ENCODE data around the gene LTF.

LTF gene

GRCh38 chr3:46490338-46491084 is 25.8 kb upstream of the LTF start:
- H3K36me3 ChIP-seq (ENCODE audit: insufficient read depth, low read length) = no peaks in the 10 kb centered on the region
- H3K79me2 ChIP-seq (ENCODE audit: control insufficient read depth, insufficient read depth, low read length, unreplicated experiment) = no peaks in the 10 kb centered on the region
- H3K27me3 ChIP-seq (ENCODE audit: insufficient read depth, low read length) = no peaks in the 10 kb centered on the region
- H2AFZ ChIP-seq (ENCODE audit: low read length, unreplicated experiment) = peak overlapping the region; percentile 62
- peak overlapping the region; percentile 75 for H3K27ac ChIP-seq (ENCODE audit: low read depth, low read length)
- peaks cover 35% of the 10 kb centered on the region for H3K4me1 ChIP-seq (ENCODE audit: control insufficient read depth, insufficient read depth, low read length, unreplicated experiment)
- no peak overlapping the region for H3K4me3 ChIP-seq (ENCODE audit: low read depth, low read length)

- Histone ChIP-seq H3K4me1 (ENCODE audit: control insufficient read depth, insufficient read depth, low read length, unreplicated experiment) (peaks cover 35% of the 10 kb centered on the region), H3K79me2 (ENCODE audit: control insufficient read depth, insufficient read depth, low read length, unreplicated experiment) (no peaks in the 10 kb centered on the region), H2AFZ (ENCODE audit: low read length, unreplicated experiment) (no peak overlapping the region), H3K4me3 (ENCODE audit: low read depth, low read length) (no peak overlapping the region), H3K27ac (ENCODE audit: low read depth, low read length) (peak overlapping the region; percentile 75), H3K36me3 (ENCODE audit: insufficient read depth, low read length) (no peaks in the 10 kb centered on the region), H3K27me3 (ENCODE audit: insufficient read depth, low read length) (no peaks in the 10 kb centered on the region)
Observed at GRCh38 chr3:46489875-46490274, 25.2 kb upstream of the LTF start.

- Histone ChIP-seq H2AFZ (ENCODE audit: low read length, unreplicated experiment) (no peak overlapping the region), H3K79me2 (ENCODE audit: control insufficient read depth, insufficient read depth, low read length, unreplicated experiment) (no peaks in the 10 kb centered on the region), H3K4me3 (ENCODE audit: low read depth, low read length) (no peak overlapping the region), H3K36me3 (ENCODE audit: insufficient read depth, low read length) (no peaks in the 10 kb centered on the region), H3K27ac (ENCODE audit: low read depth, low read length) (peak overlapping the region; percentile 75), H3K4me1 (ENCODE audit: control insufficient read depth, insufficient read depth, low read length, unreplicated experiment) (peaks cover 35% of the 10 kb centered on the region), H3K27me3 (ENCODE audit: insufficient read depth, low read length) (no peaks in the 10 kb centered on the region)
Observed at GRCh38 chr3:46489381-46489780, 24.7 kb upstream of the LTF start.

GRCh38 chr3:46488735-46489361 is 24.1 kb upstream of the LTF start:
- H3K27ac ChIP-seq (ENCODE audit: low read depth, low read length) = no peak overlapping the region
- no peaks in the 10 kb centered on the region for H3K79me2 ChIP-seq (ENCODE audit: control insufficient read depth, insufficient read depth, low read length, unreplicated experiment)
- peaks cover 35% of the 10 kb centered on the region for H3K4me1 ChIP-seq (ENCODE audit: control insufficient read depth, insufficient read depth, low read length, unreplicated experiment)
- H3K36me3 ChIP-seq (ENCODE audit: insufficient read depth, low read length) = no peaks in the 10 kb centered on the region
- no peak overlapping the region for H2AFZ ChIP-seq (ENCODE audit: low read length, unreplicated experiment)
- H3K4me3 ChIP-seq (ENCODE audit: low read depth, low read length) = no peak overlapping the region
- H3K27me3 ChIP-seq (ENCODE audit: insufficient read depth, low read length) = no peaks in the 10 kb centered on the region

GRCh38 chr3:46485779-46486175 is 21.1 kb upstream of the LTF start:
- no peak overlapping the region for H2AFZ ChIP-seq (ENCODE audit: low read length, unreplicated experiment)

GRCh38 chr3:46484911-46485778 is 20.4 kb upstream of the LTF start:
- no peaks in the 10 kb centered on the region for H3K79me2 ChIP-seq (ENCODE audit: control insufficient read depth, insufficient read depth, low read length, unreplicated experiment)
- no peaks in the 10 kb centered on the region for H3K27me3 ChIP-seq (ENCODE audit: insufficient read depth, low read length)
- no peak overlapping the region for H2AFZ ChIP-seq (ENCODE audit: low read length, unreplicated experiment)
- H3K36me3 ChIP-seq (ENCODE audit: insufficient read depth, low read length) = no peaks in the 10 kb centered on the region
- H3K4me1 ChIP-seq (ENCODE audit: control insufficient read depth, insufficient read depth, low read length, unreplicated experiment) = peaks cover 14% of the 10 kb centered on the region
- no peak overlapping the region for H3K4me3 ChIP-seq (ENCODE audit: low read depth, low read length)
- no peak overlapping the region for H3K27ac ChIP-seq (ENCODE audit: low read depth, low read length)

More at GRCh38 chr3:46485779-46486175, 21.1 kb upstream of the LTF start:
- Histone ChIP-seq H3K27ac (ENCODE audit: low read depth, low read length) (no peak overlapping the region), H3K4me1 (ENCODE audit: control insufficient read depth, insufficient read depth, low read length, unreplicated experiment) (peaks cover 18% of the 10 kb centered on the region), H3K79me2 (ENCODE audit: control insufficient read depth, insufficient read depth, low read length, unreplicated experiment) (no peaks in the 10 kb centered on the region), H3K4me3 (ENCODE audit: low read depth, low read length) (no peak overlapping the region), H3K36me3 (ENCODE audit: insufficient read depth, low read length) (no peaks in the 10 kb centered on the region), H3K27me3 (ENCODE audit: insufficient read depth, low read length) (no peaks in the 10 kb centered on the region)

- Histone ChIP-seq H3K79me2 (ENCODE audit: control insufficient read depth, insufficient read depth, low read length, unreplicated experiment) (no peaks in the 10 kb centered on the region), H3K4me3 (ENCODE audit: low read depth, low read length) (no peak overlapping the region), H3K4me1 (ENCODE audit: control insufficient read depth, insufficient read depth, low read length, unreplicated experiment) (peaks cover 7% of the 10 kb centered on the region), H3K27me3 (ENCODE audit: insufficient read depth, low read length) (0 out of 2 replicates have a peak, but pooled peaks cover 3% of the 10 kb centered on the region), H2AFZ (ENCODE audit: low read length, unreplicated experiment) (no peak overlapping the region), H3K27ac (ENCODE audit: low read depth, low read length) (no peak overlapping the region), H3K36me3 (ENCODE audit: insufficient read depth, low read length) (no peaks in the 10 kb centered on the region)
Observed at GRCh38 chr3:46484388-46484787, 19.7 kb upstream of the LTF start.

- Histone ChIP-seq H3K4me3 (ENCODE audit: low read depth, low read length) (no peak overlapping the region), H3K79me2 (ENCODE audit: control insufficient read depth, insufficient read depth, low read length, unreplicated experiment) (no peaks in the 10 kb centered on the region), H3K4me1 (ENCODE audit: control insufficient read depth, insufficient read depth, low read length, unreplicated experiment) (peaks cover under 1% of the 10 kb centered on the region), H3K36me3 (ENCODE audit: insufficient read depth, low read length) (no peaks in the 10 kb centered on the region), H3K27ac (ENCODE audit: low read depth, low read length) (no peak overlapping the region), H2AFZ (ENCODE audit: low read length, unreplicated experiment) (no peak overlapping the region), H3K27me3 (ENCODE audit: insufficient read depth, low read length) (peaks cover 4% of the 10 kb centered on the region; the same call in 1 of the 2 replicates)
Observed at GRCh38 chr3:46483825-46484224, 19.1 kb upstream of the LTF start.

- Histone ChIP-seq H3K27ac (ENCODE audit: low read depth, low read length) (no peak overlapping the region), H3K36me3 (ENCODE audit: insufficient read depth, low read length) (no peaks in the 10 kb centered on the region), H3K4me3 (ENCODE audit: low read depth, low read length) (no peak overlapping the region), H3K79me2 (ENCODE audit: control insufficient read depth, insufficient read depth, low read length, unreplicated experiment) (no peaks in the 10 kb centered on the region), H3K27me3 (ENCODE audit: insufficient read depth, low read length) (peaks cover 15% of the 10 kb centered on the region), H3K4me1 (ENCODE audit: control insufficient read depth, insufficient read depth, low read length, unreplicated experiment) (no peaks in the 10 kb centered on the region), H2AFZ (ENCODE audit: low read length, unreplicated experiment) (no peak overlapping the region)
Observed at GRCh38 chr3:46482632-46483350, 18.1 kb upstream of the LTF start.

GRCh38 chr3:46481636-46482035 is 16.9 kb upstream of the LTF start:
- Histone ChIP-seq H3K27me3 (ENCODE audit: insufficient read depth, low read length) (peaks cover 26% of the 10 kb centered on the region), H3K4me3 (ENCODE audit: low read depth, low read length) (no peak overlapping the region), H3K27ac (ENCODE audit: low read depth, low read length) (no peak overlapping the region), H2AFZ (ENCODE audit: low read length, unreplicated experiment) (no peak overlapping the region), H3K4me1 (ENCODE audit: control insufficient read depth, insufficient read depth, low read length, unreplicated experiment) (no peaks in the 10 kb centered on the region), H3K79me2 (ENCODE audit: control insufficient read depth, insufficient read depth, low read length, unreplicated experiment) (no peaks in the 10 kb centered on the region), H3K36me3 (ENCODE audit: insufficient read depth, low read length) (no peaks in the 10 kb centered on the region)
